Stomach (tissue), 4 donors: ENCODE measurements around the gene COPG2.

Experiments used
- CTCF ChIP-seq, 7 experiments: fragments of 450-650 bp in 4 of 7; fragments of 200-600 bp in 3 of 7; sonication (generic) in 3 of 7; IDR thresholded peaks; one replicate each; pipeline ENCODE4 v1.5.1; 2016 to 2019; ENCODE audit warnings: antibody characterized with exemption in 7 of 7, control low read depth in 2 of 7, mild to moderate bottlenecking in 1 of 7
- POLR2A ChIP-seq, 4 donors: fragments of 450-650 bp; IDR thresholded peaks; one replicate each; pipeline ENCODE4 v1.6.1; 2016; ENCODE audit warnings: antibody characterized with exemption in 4 of 4, control low read depth in 2 of 4, mild to moderate bottlenecking in 1 of 4, moderate library complexity in 1 of 4

DNA sequence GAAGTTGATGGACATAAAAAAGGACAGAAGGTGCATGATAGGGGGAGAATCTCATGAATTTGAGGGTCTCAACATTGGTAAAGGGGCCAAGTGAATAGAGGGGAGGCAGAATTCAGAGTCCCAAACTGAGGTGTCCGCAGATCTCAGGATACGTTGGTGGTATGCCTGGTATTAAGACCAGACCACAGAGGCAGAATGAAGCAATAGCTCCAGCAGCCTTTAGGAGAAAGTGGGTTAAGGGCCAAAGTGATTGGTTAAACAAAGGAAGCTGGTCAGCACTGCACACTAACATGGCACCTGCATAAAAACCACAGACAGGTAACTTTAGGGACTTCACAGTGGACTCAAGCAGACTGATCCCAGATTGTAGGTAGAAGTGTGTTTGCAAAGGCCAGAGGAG is 139.1 kb downstream of the COPG2 start:
- TF ChIP-seq CTCF (IDR thresholded peaks at IDR 0.05) (no peak), POLR2A (IDR thresholded peaks at IDR 0.05) (no peak)
